B cell (primary cell): ENCODE results near the gene APLP2. TPM values are rescaled to one million over a fixed set of nuclear protein-coding genes. Genes with fewer than 3 reads are reported as not detected.

Source experiments
- ATAC-seq: fragments of 200-7000 bp; cut with Tn5 transposase; one replicate; pipeline ENCODE4 v1.10.0; 2021; ENCODE audit warnings: low read depth, mild to moderate bottlenecking, moderate number of reproducible peaks, moderate library complexity
- CTCF ChIA-PET: fragments of 350-600 bp; sonication (Branson Sonifier 250); formaldehyde crosslinking; loops from one replicate; lab custom pipeline; 2021; ENCODE audit warnings: antibody characterized with exemption, inconsistent platforms; lab: Charles Lee
- POLR2A ChIA-PET: fragments of 350-600 bp; sonication (Branson Sonifier 250); formaldehyde crosslinking; loops from one replicate; lab custom pipeline; 2021; ENCODE audit warnings: antibody characterized with exemption; lab: Charles Lee
- DNase-seq: peaks from one replicate; pipeline ENCODE4 v3.0.0; 2013
- H2AFZ ChIP-seq: 2 replicates; pipeline ENCODE4 v1.6.1; 2012; ENCODE audit warnings: mild to moderate bottlenecking, low read depth, low read length; ENCODE audit not compliant: insufficient read depth, poor library complexity, severe bottlenecking
- H3K27ac ChIP-seq, 2 donors: 1 replicate in 1 of 2; 2 replicates in 1 of 2; pipeline ENCODE4 v1.5.1; 2012 to 2013; ENCODE audit warnings: low read length in 2 of 2, mild to moderate bottlenecking in 2 of 2, moderate library complexity in 1 of 2
- H3K27me3 ChIP-seq, 4 experiments: fragments of 200-600 bp in 1 of 4; sonication (generic) in 1 of 4; replicated peaks in 1 of 4; 1 replicate in 2 of 4; 2 replicates in 2 of 4; pipeline versions ENCODE4 v1.6.1 to v1.7.0; 2013 to 2016; ENCODE audit warnings: low read length in 3 of 4, mild to moderate bottlenecking in 2 of 4, mixed read lengths in 1 of 4, moderate library complexity in 1 of 4; ENCODE audit not compliant: insufficient read depth in 4 of 4, control insufficient read depth in 3 of 4; ENCODE audit errors: control extremely low read depth in 1 of 4
- H3K36me3 ChIP-seq, 2 experiments: replicated peaks in 1 of 2; 1 replicate in 1 of 2; 2 replicates in 1 of 2; pipeline versions ENCODE4 v1.6.1 to v1.7.1; 2013; ENCODE audit warnings: low read length in 1 of 2; ENCODE audit not compliant: insufficient read depth in 2 of 2, control insufficient read depth in 1 of 2; ENCODE audit errors: control extremely low read depth in 1 of 2, extremely low read depth in 1 of 2
- H3K4me1 ChIP-seq, 2 donors: fragments of 200-600 bp in 1 of 2; sonication (generic) in 1 of 2; 1 replicate in 1 of 2; 2 replicates in 1 of 2; pipeline versions ENCODE4 v1.5.1 to v1.6.1; 2013 to 2017; ENCODE audit warnings: low read length in 2 of 2; ENCODE audit not compliant: control insufficient read depth in 2 of 2, insufficient read depth in 2 of 2
- H3K4me2 ChIP-seq: replicated peaks from 2 replicates; pipeline ENCODE3; 2012; ENCODE audit warnings: mild to moderate bottlenecking, low read depth, low read length; ENCODE audit not compliant: poor library complexity, severe bottlenecking
- H3K4me3 ChIP-seq, 5 experiments: fragments of 200-600 bp in 1 of 5; sonication (generic) in 1 of 5; 1 replicate in 3 of 5; 2 replicates in 2 of 5; pipeline versions ENCODE4 v1.5.1 to v1.7.0; 2011 to 2016; ENCODE audit warnings: low read length in 4 of 5, mild to moderate bottlenecking in 4 of 5, low read depth in 2 of 5, control low read depth in 1 of 5, moderate library complexity in 1 of 5; ENCODE audit not compliant: insufficient read depth in 1 of 5; ENCODE audit errors: control extremely low read depth in 1 of 5, extremely low read depth in 1 of 5
- H3K79me2 ChIP-seq: fragments of 200-600 bp; sonication (generic); one replicate; pipeline ENCODE4 v1.6.0; 2016; ENCODE audit warnings: low read length; ENCODE audit not compliant: control insufficient read depth, insufficient read depth
- H3K9ac ChIP-seq: fragments of 200-600 bp; sonication (generic); 2 replicates; pipeline ENCODE4 v1.6.1; 2017; ENCODE audit warnings: mild to moderate bottlenecking, low read length, moderate library complexity
- H3K9me3 ChIP-seq, 3 donors: one replicate each; pipeline versions ENCODE4 v1.6.1 to v1.7.1; 2013; ENCODE audit warnings: low read length in 2 of 3; ENCODE audit not compliant: control insufficient read depth in 2 of 3, insufficient read depth in 1 of 3; ENCODE audit errors: control extremely low read depth in 1 of 3
- H4K20me1 ChIP-seq: 2 replicates; pipeline ENCODE4 v1.6.0; 2012; ENCODE audit warnings: mild to moderate bottlenecking, low read length; ENCODE audit not compliant: insufficient read depth, control insufficient read depth, poor library complexity, severe bottlenecking
- H3K27ac Mint-ChIP-seq: one replicate; pipeline ENCODE4 v1.8.0; 2021; ENCODE audit warnings: mixed read lengths
- H3K27me3 Mint-ChIP-seq: one replicate; pipeline ENCODE4 v1.8.0; 2021; ENCODE audit warnings: mixed read lengths
- H3K4me1 Mint-ChIP-seq: one replicate; pipeline ENCODE4 v1.8.0; 2021; ENCODE audit warnings: mixed read lengths
- H3K4me3 Mint-ChIP-seq: one replicate; pipeline ENCODE4 v1.8.0; 2021; ENCODE audit warnings: mixed read lengths
- H3K9me3 Mint-ChIP-seq: one replicate; pipeline ENCODE4 v1.8.0; 2022; ENCODE audit warnings: mixed read lengths; ENCODE audit not compliant: insufficient read depth
- CTCF ChIP-seq: fragments of 200-600 bp; IDR thresholded peaks from one replicate; pipeline ENCODE4 v1.8.0; 2022; ENCODE audit warnings: antibody characterized with exemption, mild to moderate bottlenecking
- EZH2 ChIP-seq: IDR thresholded peaks from 2 replicates; pipeline ENCODE4 v1.6.1; 2012; ENCODE audit warnings: borderline replicate concordance, low read depth, mild to moderate bottlenecking, moderate library complexity, low read length; ENCODE audit not compliant: insufficient read depth, poor library complexity, severe bottlenecking
- WGBS: methylation state at CpG from one replicate; pipeline ENCODE4 v1.1.5; 2013; ENCODE audit warnings: missing lambda C conversion rate; ENCODE audit not compliant: insufficient coverage; 5-methylcytosine and 5-hydroxymethylcytosine counted together
- intact Hi-C: fragments of 100-400 bp; cut with micrococcal nuclease; formaldehyde crosslinking; loops from one replicate; pipeline ENCODE4 v1.10.0; 2022
- polyA plus RNA-seq: library from polyadenylated mRNA; depleted of rRNA; stranded (reverse); fragments of >200 nt; gene quantifications from 2 replicates; pipeline ENCODE4 v1.2.3, GENCODE V29; 2012
- total RNA-seq, 2 donors: library from RNA; stranded (reverse); fragments of 120-200 nt in 1 of 2; gene quantifications; 1 replicate in 1 of 2; 2 replicates in 1 of 2; pipeline versions ENCODE4 v1.2.3 to v1.2.4, GENCODE V29; 2013 to 2022

APLP2 gene
- total and polyA plus RNA-seq, 2 donors (not counting 1 experiment from before 2014, with no cell fraction given): 84.2 to 102 TPM

DNA sequence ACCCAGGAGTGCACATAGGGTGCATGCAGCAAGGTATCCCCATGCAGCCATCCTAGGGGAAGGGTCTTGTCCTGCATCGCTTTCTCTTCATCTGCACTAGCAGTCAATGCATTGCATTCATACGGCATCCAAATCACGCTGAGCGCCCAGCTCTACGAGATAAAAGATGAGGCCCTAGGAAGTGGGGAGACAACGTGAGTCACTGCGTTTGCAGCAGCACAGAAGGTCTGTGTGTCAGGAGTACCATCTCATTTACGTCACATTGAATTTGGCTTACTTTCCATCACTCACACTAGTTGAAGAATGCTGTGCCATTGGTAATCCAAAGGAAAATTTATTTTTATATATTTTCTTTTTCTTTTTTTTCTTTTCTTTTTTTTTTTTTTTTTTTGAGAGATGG, 87.4 kb downstream of the APLP2 start:
- Histone ChIP-seq H3K9ac (no peak overlapping the region), H2AFZ (no peak overlapping the region), H4K20me1 (no peaks in the 10 kb centered on the region), H3K4me1 (peaks cover 21 to 31% of the 10 kb centered on the region in 2 donors), H3K27ac (no peak overlapping the region), H3K4me3 (no peak overlapping the region), H3K9me3 (no peaks in the 10 kb centered on the region), H3K4me2 (no peak overlapping the region), H3K36me3 (no peaks in the 10 kb centered on the region), H3K79me2 (no peaks in the 10 kb centered on the region), H3K27me3 (no peaks in the 10 kb centered on the region)
- 98% methylated on average over 5 of the region's 8 CpGs for WGBS
- no peak for TF ChIP-seq CTCF
- TF ChIP-seq EZH2: no peak
- ChIA-PET POLR2A (no interaction called here), CTCF (interaction anchor here (2.0 to 2.3 kb wide), 2 partner anchors 25 to 56 kb away, joined by 6 to 8 read pairs; no protein-coding TSS in a partner anchor)
- Mint-ChIP-seq H3K4me3 (no peak overlapping the region), H3K27me3 (no peaks in the 10 kb centered on the region), H3K27ac (no peak overlapping the region), H3K4me1 (peaks cover 45% of the 10 kb centered on the region), H3K9me3 (no peaks in the 10 kb centered on the region)
- intact Hi-C loops: no loop called here
- DNase-seq (no peak), ATAC-seq (no peak)

DNA sequence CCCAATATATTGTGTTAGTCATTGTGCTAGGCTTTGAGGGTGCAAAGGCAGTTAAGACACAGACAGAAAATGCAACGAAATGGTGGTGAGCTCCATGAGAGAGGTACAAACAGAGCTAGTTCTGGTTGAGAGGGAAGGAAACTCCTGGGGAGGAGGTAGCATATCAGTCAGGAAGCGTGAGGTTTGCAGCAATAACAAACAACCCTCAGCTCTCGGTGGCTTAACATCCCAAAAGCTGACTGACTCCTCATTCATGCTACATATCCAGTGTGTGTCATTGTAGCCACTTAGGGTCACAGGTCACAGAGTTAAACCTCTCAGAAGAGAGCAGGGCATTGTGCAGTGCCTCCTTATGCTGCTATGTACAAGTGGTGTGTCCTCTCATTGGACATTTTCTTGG, 88.1 kb downstream of the APLP2 start:
- Histone ChIP-seq H3K9me3 (no peaks in the 10 kb centered on the region), H4K20me1 (no peaks in the 10 kb centered on the region), H3K9ac (no peak overlapping the region), H3K4me3 (no peak overlapping the region), H3K27ac (no peak overlapping the region), H3K4me1 (peaks cover 23 to 37% of the 10 kb centered on the region in 2 donors), H2AFZ (no peak overlapping the region), H3K79me2 (no peaks in the 10 kb centered on the region), H3K4me2 (no peak overlapping the region), H3K36me3 (peaks cover 0 to 2% of the 10 kb centered on the region in 2 experiments), H3K27me3 (no peaks in the 10 kb centered on the region)
- H3K27ac Mint-ChIP-seq: peak overlapping the region; percentile 51
- intact Hi-C loops: no loop called here
- WGBS: no CpG with 5 or more reads among the region's 3 CpGs
- POLR2A ChIA-PET: interaction anchor here (0.6 to 0.7 kb wide), 2 partner anchors 10 to 31 kb away, joined by 3 to 6 read pairs; no protein-coding TSS in a partner anchor
- CTCF ChIA-PET: interaction anchor here (2.0 to 2.3 kb wide), 2 partner anchors 26 to 55 kb away, joined by 6 to 8 read pairs; no protein-coding TSS in a partner anchor
- ATAC-seq (no peak), DNase-seq (no peak)
- H3K9me3 Mint-ChIP-seq: no peaks in the 10 kb centered on the region
- H3K4me1 Mint-ChIP-seq: peaks cover 51% of the 10 kb centered on the region
- H3K27me3 Mint-ChIP-seq: no peaks in the 10 kb centered on the region
- peak overlapping the region; percentile 73 for H3K4me3 Mint-ChIP-seq
- TF ChIP-seq EZH2: no peak
- TF ChIP-seq CTCF: no peak
